Ovary (tissue), 3 donors: ENCODE results near the gene DOLPP1.

Experiments
- CTCF ChIP-seq, 3 donors: fragments of 450-650 bp in 2 of 3; fragments of 200-600 bp in 1 of 3; IDR thresholded peaks; one replicate each; pipeline versions ENCODE4 v1.5.1 to v1.8.0; 2016 to 2022; ENCODE audit warnings: antibody characterized with exemption in 3 of 3, mild to moderate bottlenecking in 1 of 3
- EP300 ChIP-seq: sonication (generic); formaldehyde crosslinking; IDR thresholded peaks from one replicate; pipeline ENCODE4 v1.6.1; 2017; ENCODE audit warnings: antibody characterized with exemption
- POLR2A ChIP-seq: fragments of 450-650 bp; IDR thresholded peaks from one replicate; pipeline ENCODE4 v1.6.1; 2017; ENCODE audit warnings: antibody characterized with exemption, mild to moderate bottlenecking, moderate library complexity
- donor health status: DM: no; HTN: no; CAD: no.

DNA sequence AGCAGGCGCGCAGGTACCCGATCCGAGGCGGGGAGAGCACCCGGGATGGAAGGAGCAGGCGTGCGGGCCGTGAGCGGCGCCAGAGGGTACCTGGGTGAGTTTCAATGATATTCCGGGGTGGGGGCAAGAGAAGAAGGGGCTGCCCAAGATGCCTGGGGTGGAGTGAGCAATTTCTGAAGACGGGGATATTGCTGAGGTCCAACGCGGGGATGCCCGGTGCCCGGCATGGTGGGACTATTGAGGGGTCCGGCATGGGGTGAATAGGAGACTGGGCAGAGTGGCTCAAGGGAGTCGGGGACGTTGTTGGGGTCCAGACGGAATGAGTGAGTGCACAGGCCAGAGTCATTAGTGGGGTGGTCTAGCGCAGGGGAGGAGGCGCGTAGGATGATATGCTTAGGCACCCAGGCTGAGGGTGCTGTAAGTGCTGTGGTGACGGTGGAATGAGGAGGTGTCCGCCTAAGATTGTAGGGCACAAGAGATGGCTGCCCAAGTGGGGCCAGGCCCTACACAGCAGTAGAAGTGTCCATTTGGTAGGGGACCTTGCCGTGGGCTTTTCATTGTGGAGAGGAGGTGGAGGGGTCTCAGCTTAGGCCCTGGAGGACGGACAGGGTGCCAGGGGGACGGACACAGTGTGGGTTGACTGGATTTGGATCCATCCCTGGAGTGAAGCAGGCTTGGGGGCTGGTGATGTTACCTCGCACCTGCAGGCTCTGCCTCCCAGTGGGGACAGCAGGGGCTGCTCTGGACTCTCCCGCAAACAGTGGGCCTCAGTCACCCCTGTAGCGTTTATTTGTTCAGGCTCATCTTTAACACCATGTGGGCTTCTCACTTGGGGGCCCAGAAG is 43.8 kb upstream of the DOLPP1 start:
- TF ChIP-seq CTCF (IDR thresholded peaks at IDR 0.05) (no peak), POLR2A (no peak), EP300 (no peak)
